AG09309 (cell line): ENCODE data around the gene SHQ1.
"Not testable (repeated sequence)": the region's sequence is repeated elsewhere in the genome, so short reads cannot be mapped to it uniquely, and the experiment has no call there.

Experiments used
- DNase-seq: peaks from one replicate; pipeline ENCODE4 v3.0.0-alpha.2; 2010; ENCODE audit warnings: low read depth
- H3K4me3 ChIP-seq: 2 replicates; pipeline ENCODE4 v1.5.1; 2011; ENCODE audit warnings: mild to moderate bottlenecking, low read depth, low read length, moderate library complexity; ENCODE audit not compliant: control insufficient read depth
- TF ChIP-seq, protein P1 (sequence below): IDR thresholded peaks from 2 replicates; pipeline ENCODE4 v1.5.1; 2011; ENCODE audit warnings: mild to moderate bottlenecking, low read depth, low read length, inconsistent platforms; ENCODE audit not compliant: insufficient read depth, control insufficient read depth; ENCODE audit errors: missing control alignments

Gene SHQ1

GRCh38 chr3:72724070-72724469, 124.2 kb downstream of the SHQ1 start:
- TF ChIP-seq, protein P1, sequence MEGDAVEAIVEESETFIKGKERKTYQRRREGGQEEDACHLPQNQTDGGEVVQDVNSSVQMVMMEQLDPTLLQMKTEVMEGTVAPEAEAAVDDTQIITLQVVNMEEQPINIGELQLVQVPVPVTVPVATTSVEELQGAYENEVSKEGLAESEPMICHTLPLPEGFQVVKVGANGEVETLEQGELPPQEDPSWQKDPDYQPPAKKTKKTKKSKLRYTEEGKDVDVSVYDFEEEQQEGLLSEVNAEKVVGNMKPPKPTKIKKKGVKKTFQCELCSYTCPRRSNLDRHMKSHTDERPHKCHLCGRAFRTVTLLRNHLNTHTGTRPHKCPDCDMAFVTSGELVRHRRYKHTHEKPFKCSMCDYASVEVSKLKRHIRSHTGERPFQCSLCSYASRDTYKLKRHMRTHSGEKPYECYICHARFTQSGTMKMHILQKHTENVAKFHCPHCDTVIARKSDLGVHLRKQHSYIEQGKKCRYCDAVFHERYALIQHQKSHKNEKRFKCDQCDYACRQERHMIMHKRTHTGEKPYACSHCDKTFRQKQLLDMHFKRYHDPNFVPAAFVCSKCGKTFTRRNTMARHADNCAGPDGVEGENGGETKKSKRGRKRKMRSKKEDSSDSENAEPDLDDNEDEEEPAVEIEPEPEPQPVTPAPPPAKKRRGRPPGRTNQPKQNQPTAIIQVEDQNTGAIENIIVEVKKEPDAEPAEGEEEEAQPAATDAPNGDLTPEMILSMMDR: no peak
- no peak overlapping the region for H3K4me3 ChIP-seq
- no peak for DNase-seq

- TF ChIP-seq, protein P1: no peak
- no peak overlapping the region for H3K4me3 ChIP-seq
- peak; percentile 32 for DNase-seq
These were observed 125.1 kb downstream of the SHQ1 start for GRCh38 chr3:72722930-72723726.

GRCh38 chr3:72721683-72722381, 126.4 kb downstream of the SHQ1 start:
- TF ChIP-seq, protein P1: no peak

DNA sequence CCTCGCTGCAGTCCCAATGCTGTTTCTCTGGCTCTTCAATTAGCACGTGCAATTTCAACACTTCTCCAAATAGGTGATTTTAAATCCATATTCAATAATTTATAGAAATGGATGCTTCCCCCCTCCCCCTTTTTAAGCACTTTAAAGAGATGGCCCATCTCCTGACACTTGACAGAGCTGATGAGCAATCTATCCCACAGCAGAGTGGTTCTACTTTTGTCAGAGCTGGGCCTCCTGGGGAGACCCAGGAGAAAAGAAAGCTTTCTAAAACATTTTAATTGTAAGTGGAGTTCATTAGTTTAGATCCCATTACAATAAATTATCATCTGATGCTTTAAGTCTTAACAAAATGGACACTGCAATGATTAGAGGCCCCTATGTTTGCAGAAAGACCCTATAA, 127.7 kb downstream of the SHQ1 start:
- no peak overlapping the region for H3K4me3 ChIP-seq
- no peak for DNase-seq
- TF ChIP-seq, protein P1: no peak

More at GRCh38 chr3:72721683-72722381, 126.4 kb downstream of the SHQ1 start:
- DNase-seq: no peak
- no peak overlapping the region for H3K4me3 ChIP-seq

DNA sequence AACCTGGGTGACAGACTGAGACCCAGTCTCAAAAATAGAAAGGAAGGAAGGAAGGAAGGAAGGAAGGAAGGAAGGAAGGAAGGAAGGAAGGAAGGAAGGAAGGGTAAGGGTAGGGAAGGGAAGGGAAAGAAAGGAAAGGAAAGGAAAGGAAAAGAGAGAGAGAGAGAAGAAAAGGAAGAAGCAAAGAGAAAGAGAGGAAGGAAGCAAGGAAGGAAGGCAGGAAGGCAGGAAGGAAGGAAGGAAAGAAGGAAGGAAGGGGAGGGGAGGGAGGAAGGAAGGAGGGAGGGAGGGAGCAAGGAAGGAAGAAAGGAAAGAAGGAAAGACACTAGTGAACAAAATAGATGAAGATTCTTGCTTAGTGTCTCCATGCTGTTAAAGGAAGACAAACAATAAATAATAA, 129.1 kb downstream of the SHQ1 start:
- TF ChIP-seq, protein P1: no peak
- no peak for DNase-seq
- no peak overlapping the region for H3K4me3 ChIP-seq

- H3K4me3 ChIP-seq, DNase-seq: not testable (repeated sequence)
These were observed 134.1 kb downstream of the SHQ1 start for GRCh38 chr3:72714135-72714534.

GRCh38 chr3:72710471-72710870, 137.8 kb downstream of the SHQ1 start:
- DNase-seq, H3K4me3 ChIP-seq: not testable (repeated sequence)

DNA sequence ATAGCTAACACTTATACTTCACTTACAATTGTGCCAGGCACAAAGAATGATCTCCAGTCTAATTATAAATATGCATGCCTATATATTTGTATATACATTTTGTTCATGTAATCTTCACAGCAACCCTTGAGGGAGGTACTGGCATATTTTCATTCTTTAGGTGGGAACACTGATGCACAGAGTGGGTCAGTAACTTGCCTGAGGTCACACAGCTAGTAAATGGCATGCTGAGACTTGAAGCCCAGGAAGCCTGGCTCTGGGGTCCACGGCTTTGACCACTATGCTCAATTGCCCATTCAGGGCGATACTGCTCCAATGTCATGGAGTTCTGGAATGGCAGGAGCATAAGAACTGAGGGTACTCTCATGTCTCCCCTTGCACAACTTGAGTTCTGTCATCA, 139.8 kb downstream of the SHQ1 start:
- TF ChIP-seq, protein P1: no peak
- no peak for DNase-seq
- H3K4me3 ChIP-seq: no peak overlapping the region
